T-cell (primary cell): ENCODE results near the gene RALGAPA2. TPM values are rescaled to one million over a fixed set of nuclear protein-coding genes. Genes with fewer than 3 reads are reported as not detected.

Source experiments
- ATAC-seq, 4 experiments: fragments of 200-7000 bp in 3 of 4; fragments of 150-1000 bp in 1 of 4; cut with Tn5 transposase; replicated peaks in 1 of 4; 1 replicate in 3 of 4; 2 replicates in 1 of 4; pipeline ENCODE4 v1.10.0; 2021; ENCODE audit warnings: moderate library complexity in 3 of 4, mild to moderate bottlenecking in 2 of 4, moderate number of reproducible peaks in 1 of 4
- CTCF ChIA-PET, 2 donors: fragments of 300-600 bp; sonication (Branson Sonifier 250); formaldehyde crosslinking; loops; one replicate each; lab custom pipeline; 2022; ENCODE audit warnings: antibody characterized with exemption in 2 of 2; lab: Charles Lee
- POLR2A ChIA-PET, 2 donors: fragments of 300-600 bp; sonication (Branson Sonifier 250); formaldehyde crosslinking; loops; one replicate each; lab custom pipeline; 2022; ENCODE audit warnings: antibody characterized with exemption in 2 of 2; lab: Charles Lee
- DNase-seq, 35 experiments: peaks; one replicate each; pipeline versions ENCODE4 v3.0.0 to v3.0.0-alpha.2; 2013 to 2023
- H3K27ac ChIP-seq: one replicate; pipeline ENCODE4 v1.5.1; 2013; ENCODE audit warnings: low read length
- H3K27me3 ChIP-seq, 2 experiments: replicated peaks in 1 of 2; 1 replicate in 1 of 2; 2 replicates in 1 of 2; pipeline versions ENCODE4 v1.6.1 to v1.7.0; 2013; ENCODE audit warnings: low read length in 1 of 2, mixed read lengths in 1 of 2; ENCODE audit not compliant: control insufficient read depth in 2 of 2, insufficient read depth in 2 of 2; ENCODE audit errors: extremely low read depth in 1 of 2
- H3K36me3 ChIP-seq, 2 donors: 1 replicate in 1 of 2; 2 replicates in 1 of 2; pipeline versions ENCODE4 v1.6.1 to v1.7.0; 2013; ENCODE audit warnings: low read length in 1 of 2; ENCODE audit not compliant: control insufficient read depth in 2 of 2, insufficient read depth in 1 of 2; ENCODE audit errors: extremely low read depth in 1 of 2
- H3K4me1 ChIP-seq, 2 experiments: 1 replicate in 1 of 2; 2 replicates in 1 of 2; pipeline versions ENCODE4 v1.6.1 to v1.7.0; 2013; ENCODE audit warnings: low read length in 2 of 2, mixed read lengths in 1 of 2; ENCODE audit not compliant: insufficient read depth in 2 of 2, control insufficient read depth in 1 of 2; ENCODE audit errors: extremely low read depth in 1 of 2
- H3K4me3 ChIP-seq, 2 donors: 1 replicate in 1 of 2; 2 replicates in 1 of 2; pipeline versions ENCODE4 v1.5.1 to v1.7.0; 2013; ENCODE audit warnings: mild to moderate bottlenecking in 2 of 2, low read length in 1 of 2, moderate library complexity in 1 of 2; ENCODE audit not compliant: control insufficient read depth in 1 of 2; ENCODE audit errors: extremely low read depth in 1 of 2
- H3K9me3 ChIP-seq: 2 replicates; pipeline ENCODE4 v1.7.0; 2013
- H3K27ac Mint-ChIP-seq, 2 donors: one replicate each; pipeline ENCODE4 v1.8.0; 2020 to 2021; ENCODE audit warnings: mild to moderate bottlenecking in 2 of 2, mixed read lengths in 2 of 2
- H3K27me3 Mint-ChIP-seq, 2 donors: one replicate each; pipeline ENCODE4 v1.8.0; 2021 to 2022; ENCODE audit warnings: mixed read lengths in 2 of 2
- H3K36me3 Mint-ChIP-seq: one replicate; pipeline ENCODE4 v1.8.0; 2021; ENCODE audit warnings: mixed read lengths
- H3K4me1 Mint-ChIP-seq, 3 donors: one replicate each; pipeline ENCODE4 v1.8.0; 2020 to 2022; ENCODE audit warnings: mixed read lengths in 3 of 3, mild to moderate bottlenecking in 1 of 3
- H3K4me3 Mint-ChIP-seq, 3 donors: one replicate each; pipeline ENCODE4 v1.8.0; 2020 to 2022; ENCODE audit warnings: mild to moderate bottlenecking in 3 of 3, mixed read lengths in 3 of 3, moderate library complexity in 3 of 3
- H3K9me3 Mint-ChIP-seq, 3 donors: one replicate each; pipeline ENCODE4 v1.8.0; 2020 to 2022; ENCODE audit warnings: mixed read lengths in 3 of 3
- WGBS: methylation state at CpG from one replicate; pipeline ENCODE4 v1.1.5; 2013; ENCODE audit warnings: missing lambda C conversion rate; ENCODE audit not compliant: insufficient coverage; 5-methylcytosine and 5-hydroxymethylcytosine counted together
- total RNA-seq, 35 experiments: library from RNA in 6 of 35; stranded (reverse) in 6 of 35; fragments of 120-200 nt in 1 of 35; gene quantifications; one replicate each; pipeline versions ENCODE4 v1.2.1 to v1.2.4 and lab custom pipeline; 2013 to 2026

The RALGAPA2 gene
- total RNA-seq, 5 donors from 2014 or later (not counting 1 experiment from before 2014, with no cell fraction given): 28.0 to 36.1 (median 31.7) TPM

GRCh38 chr20:20683020-20683419, 29.4 kb downstream of the RALGAPA2 start:
- 92% methylated on average over 9 of the region's 9 CpGs for WGBS
- CTCF ChIA-PET: no interaction called here
- peaks cover 63 to 82% (median 68%) of the 10 kb centered on the region in 3 donors for H3K4me1 Mint-ChIP-seq
- no peaks in the 10 kb centered on the region for H3K27me3 Mint-ChIP-seq
- no peaks in the 10 kb centered on the region for H3K9me3 ChIP-seq
- H3K27ac ChIP-seq: no peak overlapping the region
- H3K27ac Mint-ChIP-seq: no peak overlapping the region
- no peaks in the 10 kb centered on the region for H3K9me3 Mint-ChIP-seq
- no peak overlapping the region for H3K4me3 ChIP-seq
- ATAC-seq: no peak
- peaks cover 12 to 19% of the 10 kb centered on the region in 2 experiments for H3K4me1 ChIP-seq
- H3K4me3 Mint-ChIP-seq: no peak overlapping the region
- H3K36me3 ChIP-seq: no peaks in the 10 kb centered on the region
- POLR2A ChIA-PET: no interaction called here
- no peak for DNase-seq
- peaks cover 17% of the 10 kb centered on the region for H3K36me3 Mint-ChIP-seq
- no peaks in the 10 kb centered on the region for H3K27me3 ChIP-seq

- Mint-ChIP-seq H3K27ac (no peak overlapping the region), H3K9me3 (no peaks in the 10 kb centered on the region), H3K27me3 (no peaks in the 10 kb centered on the region), H3K36me3 (peaks cover 30% of the 10 kb centered on the region), H3K4me3 (no peak overlapping the region), H3K4me1 (peaks cover 50 to 72% (median 62%) of the 10 kb centered on the region in 3 donors)
- WGBS: 94% methylated on average over 3 of the region's 7 CpGs
- H3K9me3 ChIP-seq: no peaks in the 10 kb centered on the region
- H3K27ac ChIP-seq: no peak overlapping the region
- POLR2A ChIA-PET: no interaction called here
- peaks cover 12 to 19% of the 10 kb centered on the region in 2 experiments for H3K4me1 ChIP-seq
- no peak for DNase-seq
- no peak overlapping the region for H3K4me3 ChIP-seq
- CTCF ChIA-PET: interaction anchor here in 1 of 2 donors (0.8 kb wide), 1 partner anchor 143 kb away, joined by 3 read pairs; no protein-coding TSS in a partner anchor
- no peak for ATAC-seq
- H3K27me3 ChIP-seq: no peaks in the 10 kb centered on the region
- no peaks in the 10 kb centered on the region for H3K36me3 ChIP-seq
Measured at GRCh38 chr20:20680991-20681508, 31.4 kb downstream of the RALGAPA2 start.

DNA sequence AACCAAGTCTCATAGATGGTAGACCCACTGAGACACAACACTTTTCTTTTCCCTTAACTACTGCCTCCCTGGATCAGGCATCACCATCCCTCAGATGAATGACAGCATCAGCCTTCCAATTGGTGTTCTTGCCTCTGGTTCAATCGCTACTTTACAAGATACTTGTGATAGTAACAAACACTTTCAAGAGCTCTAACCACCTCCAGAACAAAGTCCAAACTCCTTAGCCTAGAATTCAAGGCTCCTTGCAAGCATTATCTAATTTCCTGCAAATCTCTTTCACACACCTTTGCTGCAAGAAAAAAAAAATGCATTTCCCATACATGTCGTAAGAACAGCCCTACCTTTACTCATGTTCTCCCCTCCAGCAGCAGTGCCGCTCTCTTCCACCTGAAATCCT, 33.1 kb downstream of the RALGAPA2 start:
- Histone ChIP-seq H3K9me3 (no peaks in the 10 kb centered on the region), H3K4me3 (no peak overlapping the region), H3K27ac (no peak overlapping the region), H3K27me3 (no peaks in the 10 kb centered on the region), H3K36me3 (no peaks in the 10 kb centered on the region), H3K4me1 (peaks cover 9 to 16% of the 10 kb centered on the region in 2 experiments)
- Mint-ChIP-seq H3K27ac (no peak overlapping the region), H3K4me1 (peaks cover 38 to 55% (median 51%) of the 10 kb centered on the region in 3 donors), H3K4me3 (no peak overlapping the region), H3K36me3 (peaks cover 35% of the 10 kb centered on the region), H3K9me3 (no peaks in the 10 kb centered on the region), H3K27me3 (no peaks in the 10 kb centered on the region)
- no peak for DNase-seq
- CTCF ChIA-PET: no interaction called here
- 100% methylated on average over 3 of the region's 3 CpGs for WGBS
- POLR2A ChIA-PET: no interaction called here
- ATAC-seq: no peak

- no peak for DNase-seq
- no peak overlapping the region for H3K27ac Mint-ChIP-seq
- no peak for ATAC-seq
- peaks cover 42% of the 10 kb centered on the region for H3K36me3 Mint-ChIP-seq
- WGBS: 100% methylated on average over 3 of the region's 3 CpGs
- H3K9me3 ChIP-seq: no peaks in the 10 kb centered on the region
- CTCF ChIA-PET: no interaction called here
- no peaks in the 10 kb centered on the region for H3K36me3 ChIP-seq
- no peak overlapping the region for H3K4me3 ChIP-seq
- H3K4me1 ChIP-seq: peaks cover 2 to 7% of the 10 kb centered on the region in 2 experiments
- H3K27me3 ChIP-seq: no peaks in the 10 kb centered on the region
- no peaks in the 10 kb centered on the region for H3K9me3 Mint-ChIP-seq
- H3K4me3 Mint-ChIP-seq: no peak overlapping the region
- no peaks in the 10 kb centered on the region for H3K27me3 Mint-ChIP-seq
- peaks cover 21 to 33% (median 30%) of the 10 kb centered on the region in 3 donors for H3K4me1 Mint-ChIP-seq
- POLR2A ChIA-PET: no interaction called here
- H3K27ac ChIP-seq: no peak overlapping the region
Measured at GRCh38 chr20:20677186-20677585, 35.3 kb downstream of the RALGAPA2 start.

DNA sequence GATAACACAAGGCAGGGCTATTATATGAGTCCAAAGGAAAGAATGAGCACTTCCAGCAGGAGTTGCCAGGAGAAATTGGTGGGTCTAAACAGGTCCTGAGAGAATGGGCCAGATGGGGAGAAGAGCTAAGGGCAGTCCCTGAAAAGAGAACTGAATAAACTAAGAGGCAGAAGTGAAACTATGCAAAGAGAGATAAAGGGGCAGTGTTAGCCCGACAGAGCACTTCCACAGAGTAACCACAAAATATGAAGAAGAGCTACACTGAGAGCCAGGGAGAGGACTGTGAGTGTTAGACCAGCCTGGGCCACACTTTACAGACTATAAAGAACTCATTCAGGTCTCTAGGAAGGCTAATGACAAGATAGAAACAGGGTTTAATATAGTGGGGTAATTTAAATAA, 43.8 kb downstream of the RALGAPA2 start:
- no peak for ATAC-seq
- WGBS: no CpG with 5 or more reads among the region's 1 CpG
- CTCF ChIA-PET: no interaction called here

DNA sequence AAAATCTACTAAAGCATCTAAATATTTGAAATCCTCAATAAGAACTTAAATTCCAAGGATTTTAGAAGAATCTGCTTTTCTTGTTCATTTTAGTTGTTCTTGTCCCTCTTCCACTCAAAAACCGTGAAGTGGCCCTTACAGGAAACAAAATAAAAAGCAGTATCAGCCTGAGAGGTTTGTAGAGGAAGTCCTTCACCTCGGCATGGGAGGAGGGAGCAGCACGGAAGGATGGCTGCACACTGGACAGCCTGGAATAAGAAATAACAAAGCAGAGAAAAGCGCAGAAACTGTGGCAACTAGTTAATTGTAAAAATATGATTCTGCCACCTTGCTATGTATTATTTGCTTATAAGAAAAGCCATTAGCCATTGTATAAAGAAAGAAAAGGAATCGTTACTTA, 46.1 kb downstream of the RALGAPA2 start:
- no peaks in the 10 kb centered on the region for H3K27me3 Mint-ChIP-seq

More for the DNA sequence above, 43.8 kb downstream of the RALGAPA2 start:
- Mint-ChIP-seq H3K27ac (no peak overlapping the region), H3K36me3 (peaks cover 23% of the 10 kb centered on the region), H3K27me3 (no peaks in the 10 kb centered on the region), H3K4me1 (peaks cover 36 to 53% (median 41%) of the 10 kb centered on the region in 3 donors), H3K4me3 (no peak overlapping the region), H3K9me3 (no peaks in the 10 kb centered on the region)
- H3K27me3 ChIP-seq: no peaks in the 10 kb centered on the region
- POLR2A ChIA-PET: no interaction called here
- no peak for DNase-seq
- H3K27ac ChIP-seq: no peak overlapping the region
- H3K9me3 ChIP-seq: no peaks in the 10 kb centered on the region
- H3K36me3 ChIP-seq: no peaks in the 10 kb centered on the region
- no peak overlapping the region for H3K4me3 ChIP-seq
- peaks cover 3 to 7% of the 10 kb centered on the region in 2 experiments for H3K4me1 ChIP-seq

More for the DNA sequence above, 46.1 kb downstream of the RALGAPA2 start:
- Histone ChIP-seq H3K27ac (no peak overlapping the region), H3K4me3 (no peak overlapping the region), H3K9me3 (no peaks in the 10 kb centered on the region), H3K4me1 (peaks cover 3 to 7% of the 10 kb centered on the region in 2 experiments), H3K36me3 (no peaks in the 10 kb centered on the region), H3K27me3 (no peaks in the 10 kb centered on the region)
- CTCF ChIA-PET: interaction anchor here in 1 of 2 donors (0.6 to 1.2 kb wide), 2 partner anchors 79 to 156 kb away, joined by 3 to 10 read pairs; no protein-coding TSS in a partner anchor
- DNase-seq (no peak), ATAC-seq (no peak)
- H3K9me3 Mint-ChIP-seq: no peaks in the 10 kb centered on the region
- H3K4me1 Mint-ChIP-seq: peaks cover 36 to 61% (median 36%) of the 10 kb centered on the region in 3 donors
- no peak overlapping the region for H3K27ac Mint-ChIP-seq
- WGBS: 100% methylated on average over 1 of the region's 5 CpGs
- POLR2A ChIA-PET: interaction anchor here in 1 of 2 donors (0.6 kb wide), 1 partner anchor 20 kb away, joined by 9 read pairs; no protein-coding TSS in a partner anchor
- H3K4me3 Mint-ChIP-seq: no peak overlapping the region
- peaks cover 19% of the 10 kb centered on the region for H3K36me3 Mint-ChIP-seq
